Melanocyte of skin (primary cell): Measurements from ENCODE around the gene PHYH. TPM values are rescaled to one million over a fixed set of nuclear protein-coding genes. Genes with fewer than 3 reads are reported as not detected.

ENCODE experiments used
- total RNA-seq, 2 donors: library from RNA; depleted of rRNA; stranded (reverse); fragments of >200 nt; gene quantifications; 2 replicates each; pipeline ENCODE4 v1.2.3, GENCODE V29; 2012

PHYH gene
- total RNA-seq, result 10 to 100 TPM; 13.7 to 19.3 TPM

GRCh38 chr10:13299437-13300287 lies at the start of gene PHYH:
Gene PHYH (minus strand): TSS chr10:13300064. CDS start chr10:13300042, 22 bp downstream.

GRCh38 chr10:13348216-13349017 lies 48.6 kb upstream of the PHYH start, which contains the start of gene SEPHS1:
Gene SEPHS1 (minus strand): TSS chr10:13348293. CDS start chr10:13344950, 3,343 bp downstream.

GRCh38 chr10:13234172-13234571 lies 65.7 kb downstream of the PHYH start, which contains the start of gene UCMA:
Gene UCMA (minus strand): TSS chr10:13234374. CDS start chr10:13234258, 116 bp downstream.

Other genes with a start within 250 kb of the PHYH start
- gene OPTN, start 199.9 kb downstream of the PHYH start, total RNA-seq, result 10 to 100 TPM; 60.9 to 90.2 TPM
- 10 to 100 TPM in 1 of 2 donors, 1 to 10 TPM in 1; 4.8 to 21.3 TPM for gene MCM10, start 138.5 kb downstream of the PHYH start, total RNA-seq
- not detected for gene UCMA, start 65.7 kb downstream of the PHYH start, total RNA-seq
- gene SEPHS1, start 48.2 kb upstream of the PHYH start, total RNA-seq, result 10 to 100 TPM; 26.0 to 31.0 TPM
- 1 to 10 TPM; 1.3 to 1.7 TPM for gene BEND7, start 228.9 kb upstream of the PHYH start, total RNA-seq